K562 (cell line): ENCODE measurements around the gene FUCA2. TPM values are rescaled to one million over a fixed set of nuclear protein-coding genes. Genes with fewer than 3 reads are reported as not detected.

Experiments used
- ATAC-seq: fragments of 200-7000 bp; cut with Tn5 transposase; 3 replicates; pipeline ENCODE4 v1.9.1; 2020; ENCODE audit warnings: moderate library complexity
- BruUV-seq: library from RNA; stranded (reverse); fragments of 400-500 nt; replicated peaks from 2 replicates; lab custom pipeline; 2021; lab: Mats Ljungman, UMichigan
- CTCF ChIA-PET: fragments of 300-600 bp; formaldehyde crosslinking; extraction: SDS; loops from one replicate; lab custom pipeline; 2021; ENCODE audit warnings: low intra/inter-chr PET ratio; lab: Yijun Ruan, JAX
- POLR2A ChIA-PET: fragments of 300-600, 350-650 bp; sonication (Branson Sonifier 250); formaldehyde crosslinking; extraction: SDS; loops from one replicate; lab custom pipeline; 2021; ENCODE audit warnings: antibody characterized with exemption, inconsistent platforms; lab: Yijun Ruan, JAX
- DNase-seq, 4 experiments: peaks; one replicate each; pipeline versions ENCODE4 v3.0.0 to v3.0.0-alpha.2; 2011 to 2018; ENCODE audit warnings: low spot score in 3 of 4, mixed read lengths in 3 of 4; ENCODE audit errors: extremely low read depth in 1 of 4
- FAIRE-seq: peaks from 2 replicates; lab custom pipeline; 2011; peaks lifted over from hg19 to GRCh38; lab: Jason Lieb, UNC
- H2AFZ ChIP-seq: 2 replicates; pipeline ENCODE4 v1.6.0; 2011; ENCODE audit warnings: low read depth, low read length, control low read depth, inconsistent platforms
- H3K27ac ChIP-seq: fragments of 200-600 bp; 3 replicates; pipeline ENCODE4 v1.8.0; 2011; ENCODE audit warnings: low read depth, mild to moderate bottlenecking, control low read depth, inconsistent platforms, low read length, moderate library complexity, mixed read lengths; ENCODE audit errors: extremely low read depth
- H3K27me3 ChIP-seq, 2 experiments: fragments of 300-600 bp in 1 of 2; 2 replicates in 1 of 2; 3 replicates in 1 of 2; pipeline versions ENCODE4 v1.6.0 to v1.8.0; 2011; ENCODE audit warnings: inconsistent platforms in 2 of 2, low read length in 2 of 2, mild to moderate bottlenecking in 1 of 2, mixed read lengths in 1 of 2, moderate library complexity in 1 of 2; ENCODE audit not compliant: control insufficient read depth in 2 of 2, insufficient read depth in 2 of 2
- H3K36me3 ChIP-seq: fragments of 300-600 bp; 3 replicates; pipeline ENCODE4 v1.8.0; 2011; ENCODE audit warnings: mild to moderate bottlenecking, low read length, inconsistent platforms; ENCODE audit not compliant: control insufficient read depth, insufficient read depth
- H3K4me1 ChIP-seq, 2 experiments: fragments of 200-600 bp in 1 of 2; replicated peaks in 1 of 2; 2 replicates in 1 of 2; 3 replicates in 1 of 2; pipeline versions ENCODE4 v1.5.1 to v1.8.0; 2011; ENCODE audit warnings: inconsistent platforms in 2 of 2, low read length in 2 of 2, mild to moderate bottlenecking in 1 of 2, mixed read lengths in 1 of 2, moderate library complexity in 1 of 2; ENCODE audit not compliant: control insufficient read depth in 2 of 2, insufficient read depth in 2 of 2
- H3K4me2 ChIP-seq: 2 replicates; pipeline ENCODE4 v1.6.1; 2011; ENCODE audit warnings: low read length, control low read depth, inconsistent platforms, mixed read lengths; ENCODE audit not compliant: insufficient read depth
- H3K4me3 ChIP-seq: fragments of 200-600 bp; sonication (generic), shearing (Covaris generic); 2 replicates; pipeline ENCODE4 v1.5.1; 2016; ENCODE audit warnings: control low read depth, inconsistent platforms
- H3K79me2 ChIP-seq: fragments of 200-600 bp; 3 replicates; pipeline ENCODE4 v1.8.0; 2011; ENCODE audit warnings: low read length, inconsistent platforms; ENCODE audit not compliant: control insufficient read depth, insufficient read depth
- H3K9ac ChIP-seq, 2 experiments: 2 replicates each; pipeline versions ENCODE4 v1.6.0 to v1.6.1; 2011; ENCODE audit warnings: low read depth in 2 of 2, low read length in 2 of 2, control low read depth in 1 of 2, inconsistent platforms in 1 of 2, mild to moderate bottlenecking in 1 of 2, mixed read lengths in 1 of 2; ENCODE audit not compliant: insufficient read depth in 1 of 2
- H3K9me1 ChIP-seq: one replicate; pipeline ENCODE4 v1.6.0; 2011; ENCODE audit warnings: inconsistent platforms, mild to moderate bottlenecking, low read length, moderate library complexity; ENCODE audit not compliant: control insufficient read depth, insufficient read depth
- H3K9me3 ChIP-seq: replicated peaks from 2 replicates; pipeline ENCODE4 v1.5.1; 2011; ENCODE audit warnings: low read depth, low read length, inconsistent platforms; ENCODE audit not compliant: control insufficient read depth, insufficient read depth
- H4K20me1 ChIP-seq: replicated peaks from 2 replicates; pipeline ENCODE4 v1.6.1; 2011; ENCODE audit warnings: low read length, inconsistent platforms, mixed read lengths; ENCODE audit not compliant: control insufficient read depth, insufficient read depth
- CXXC5 ChIP-seq: fragments of 250-450 bp; sonication (Bioruptor Pico); IDR thresholded peaks from 2 replicates; pipeline ENCODE4 v1.8.0; 2022; ENCODE audit warnings: inconsistent platforms, mild to moderate bottlenecking, moderate library complexity
- DMBX1 ChIP-seq: fragments of 250-450 bp; sonication (Bioruptor Pico); IDR thresholded peaks from 2 replicates; pipeline ENCODE4 v1.8.0; 2022; ENCODE audit warnings: inconsistent platforms, mild to moderate bottlenecking, moderate library complexity, borderline replicate concordance
- ELK3 ChIP-seq: fragments of 450-650 bp; formaldehyde crosslinking; IDR thresholded peaks from 2 replicates; pipeline ENCODE4 v1.4.0; 2020; ENCODE audit warnings: mild to moderate bottlenecking
- FIP1L1 ChIP-seq: fragments of 200-400 bp; formaldehyde crosslinking; IDR thresholded peaks from 2 replicates; pipeline ENCODE4 v1.6.1; 2018; ENCODE audit warnings: mild to moderate bottlenecking, low read depth, low read length; ENCODE audit not compliant: poor library complexity, severe bottlenecking
- GABPB2 ChIP-seq: fragments of 250-450 bp; sonication (Bioruptor Pico); conservative IDR thresholded peaks from 2 replicates; pipeline ENCODE4 v1.5.1; 2021; ENCODE audit warnings: mild to moderate bottlenecking
- MLX ChIP-seq, 2 experiments: fragments of 450-650 bp in 1 of 2; sonication (generic) in 1 of 2; formaldehyde crosslinking; conservative IDR thresholded peaks; 2 replicates each; pipeline versions ENCODE4 v1.4.0 to v1.8.1; 2020 to 2022; ENCODE audit warnings: mild to moderate bottlenecking in 1 of 2, missing genetic modification reagents in 1 of 2
- MYNN ChIP-seq, 2 experiments: sonication (generic); formaldehyde crosslinking in 1 of 2; IDR thresholded peaks; 2 replicates each; pipeline versions ENCODE4 v1.5.0 to v1.6.1; 2016 to 2020; ENCODE audit warnings: antibody characterized with exemption in 1 of 2, missing genetic modification reagents in 1 of 2
- NFATC3 ChIP-seq: fragments of 450-650 bp; IDR thresholded peaks from 2 replicates; pipeline ENCODE4 v1.6.1; 2017; ENCODE audit warnings: mild to moderate bottlenecking
- RFX1 ChIP-seq: fragments of 450-650 bp; IDR thresholded peaks from 2 replicates; pipeline ENCODE4 v1.6.1; 2016; ENCODE audit warnings: mild to moderate bottlenecking, moderate library complexity
- SMAD4 ChIP-seq: fragments of 250-450 bp; sonication (Bioruptor Pico); conservative IDR thresholded peaks from 2 replicates; pipeline ENCODE4 v1.8.0; 2021; ENCODE audit warnings: inconsistent platforms, mild to moderate bottlenecking, moderate library complexity
- TRIM24 ChIP-seq, 2 experiments: fragments of 450-650 bp; IDR thresholded peaks; 2 replicates each; pipeline ENCODE4 v1.6.1; 2016
- ZHX1 ChIP-seq: fragments of 150-350 bp; conservative IDR thresholded peaks from 2 replicates; pipeline ENCODE4 v1.6.1; 2014; ENCODE audit warnings: low read length
- ZNF175 ChIP-seq: fragments of 200-800 bp; sonication (Bioruptor generic); IDR thresholded peaks from 2 replicates; pipeline ENCODE4 v1.6.1; 2016; ENCODE audit warnings: low read depth, mild to moderate bottlenecking, missing genetic modification characterization, missing compliant biosample characterization
- ZNF324 ChIP-seq: fragments of 250-450 bp; sonication (Bioruptor Pico); IDR thresholded peaks from 2 replicates; pipeline ENCODE4 v1.4.0; 2020; ENCODE audit warnings: mild to moderate bottlenecking
- ZNF518B ChIP-seq: fragments of 250-450 bp; sonication (Bioruptor Pico); IDR thresholded peaks from 2 replicates; pipeline ENCODE4 v1.5.0; 2021; ENCODE audit warnings: mild to moderate bottlenecking, moderate library complexity
- WGBS: fragments of 100-300 bp; shearing (Covaris generic); methylation state at CpG from one replicate; pipeline ENCODE4 v1.1.6; 2016; ENCODE audit warnings: low coverage, mixed read lengths; ENCODE audit not compliant: insufficient coverage; ENCODE audit errors: missing lambda C conversion rate; 5-methylcytosine and 5-hydroxymethylcytosine counted together
- in situ Hi-C: fragments of 300-500 bp; cut with MboI; formaldehyde crosslinking; loops from 4 replicates; pipeline ENCODE4 v1.15.0; 2018; ENCODE audit warnings: inconsistent platforms, mixed read lengths
- intact Hi-C: fragments of 100-400 bp; cut with micrococcal nuclease; formaldehyde crosslinking; loops from 2 replicates; pipeline ENCODE4 v1.14.2; 2022
- polyA plus RNA-seq, 8 experiments: library from polyadenylated mRNA; depleted of rRNA in 4 of 8; stranded (reverse) in 5 of 8; unstranded in 3 of 8; fragments of >200 nt; fragmentation: Nextera tagmentation in 2 of 8; fragmentation: Illumina TruSeq in 1 of 8; extraction: Ambion mirVana in 2 of 8; extraction: Trizol in 1 of 8; gene quantifications; 2 replicates each; pipeline versions ENCODE4 v1.2.1 to v1.2.3, GENCODE V29; 2011 to 2014; ENCODE audit warnings: inconsistent platforms in 1 of 8, missing spikeins in 1 of 8
- total RNA-seq, 7 experiments: library from RNA; depleted of rRNA in 6 of 7; stranded (reverse); fragments of >200 nt in 6 of 7; fragmentation: Illumina TruSeq in 2 of 7; extraction: Trizol in 2 of 7; gene quantifications; 2 replicates each; pipeline versions ENCODE4 v1.2.1 to v1.2.3, GENCODE V29; 2011 to 2021; ENCODE audit warnings: low replicate concordance in 1 of 7

The FUCA2 gene
- total and polyA plus RNA-seq, 9 of the 15 experiments (the other 6 are each of a cell fraction or from before 2014, with no cell fraction given), result 20.6 to 112 (median 79.3) TPM

GRCh38 chr6:143485967-143486366 is 25.6 kb downstream of the FUCA2 start:
- Histone ChIP-seq H3K4me2 (no peak overlapping the region), H3K9me3 (no peaks in the 10 kb centered on the region), H3K9me1 (no peaks in the 10 kb centered on the region), H3K27me3 (no peaks in the 10 kb centered on the region), H3K4me1 (no peaks in the 10 kb centered on the region), H3K27ac (no peak overlapping the region), H3K79me2 (no peaks in the 10 kb centered on the region), H2AFZ (no peak overlapping the region), H4K20me1 (no peaks in the 10 kb centered on the region; the same call in 1 of the 2 replicates), H3K4me3 (no peak overlapping the region), H3K36me3 (no peaks in the 10 kb centered on the region), H3K9ac (no peak overlapping the region)
- peak; percentile 82 for ATAC-seq
- in situ Hi-C loops, result no loop called here
- 29% methylated on average over 2 of the region's 2 CpGs for WGBS
- no peak for FAIRE-seq
- CTCF ChIA-PET, result no interaction called here
- BruUV-seq, result no TSS peak
- POLR2A ChIA-PET, result interaction anchor here (0.8 to 1.3 kb wide), 2 partner anchors 9 to 29 kb away, joined by 3 read pairs; no protein-coding TSS in a partner anchor
- intact Hi-C loops, result no loop called here
- no peak for DNase-seq
- TF ChIP-seq ELK3, result no peak
- TF ChIP-seq FIP1L1, result no peak
- TF ChIP-seq NFATC3, result no peak
- peak; percentile 77 for TF ChIP-seq SMAD4 (CRISPR knock-in tag)
- peak in 1 of 2 experiments; percentile 52; a peak in 2 of 4 replicates for TF ChIP-seq TRIM24 (IDR thresholded peaks at IDR 0.05)
- TF ChIP-seq ZNF324 (CRISPR knock-in tag), result 0 out of 2 replicates have a peak, but pooled peaks have one; percentile 10
- TF ChIP-seq CXXC5 (CRISPR knock-in tag), result peak; percentile 52
- no peak for TF ChIP-seq ZHX1
- TF ChIP-seq ZNF175 (CRISPR knock-in tag), result peak; percentile 84
- no peak for TF ChIP-seq ZNF518B (CRISPR knock-in tag)
- no peak for TF ChIP-seq RFX1
- no peak for TF ChIP-seq MYNN (IDR thresholded peaks at IDR 0.05)
- no peak for TF ChIP-seq MYNN (CRISPR knock-in tag; IDR thresholded peaks at IDR 0.05)
- TF ChIP-seq DMBX1 (CRISPR knock-in tag), result peak; percentile 60; the same call in 1 of the 2 replicates
- TF ChIP-seq GABPB2 (CRISPR knock-in tag), result no peak
- 0 out of 4 replicates have a peak, but pooled peaks of 1 of the 2 experiments have one; percentile 25 for TF ChIP-seq MLX (CRISPR knock-in tag; conservative IDR thresholded peaks at IDR 0.05)
